HEK293 (cell line): ENCODE measurements around the gene CAMK2D.

ENCODE experiments used
- AEBP2 ChIP-seq: fragments of 450-650 bp; formaldehyde crosslinking; IDR thresholded peaks from 2 replicates; pipeline ENCODE4 v1.5.1; 2016; ENCODE audit warnings: missing biosample characterization, missing genetic modification characterization, borderline replicate concordance
- BCL6B ChIP-seq: fragments of 450-650 bp; formaldehyde crosslinking; IDR thresholded peaks from 2 replicates; pipeline ENCODE4 v1.5.1; 2017; ENCODE audit warnings: missing biosample characterization, missing genetic modification characterization
- KLF1 ChIP-seq: fragments of 450-650 bp; formaldehyde crosslinking; IDR thresholded peaks from 2 replicates; pipeline ENCODE4 v1.5.1; 2016; ENCODE audit warnings: missing biosample characterization, missing genetic modification characterization
- KLF8 ChIP-seq: fragments of 450-650 bp; formaldehyde crosslinking; IDR thresholded peaks from 2 replicates; pipeline ENCODE4 v1.5.1; 2016; ENCODE audit warnings: missing biosample characterization, missing genetic modification characterization
- MZF1 ChIP-seq: fragments of 450-650 bp; formaldehyde crosslinking; IDR thresholded peaks from 2 replicates; pipeline ENCODE4 v1.5.1; 2017; ENCODE audit warnings: missing biosample characterization, missing genetic modification characterization, borderline replicate concordance
- PRDM1 ChIP-seq: fragments of 450-650 bp; formaldehyde crosslinking; IDR thresholded peaks from 2 replicates; pipeline ENCODE4; 2016; ENCODE audit warnings: missing biosample characterization, missing genetic modification characterization
- PRDM2 ChIP-seq: fragments of 450-650 bp; formaldehyde crosslinking; IDR thresholded peaks from 2 replicates; pipeline ENCODE4 v1.5.1; 2016; ENCODE audit warnings: missing biosample characterization, missing genetic modification characterization, borderline replicate concordance
- SP2 ChIP-seq: fragments of 450-650 bp; formaldehyde crosslinking; IDR thresholded peaks from 2 replicates; pipeline ENCODE4 v1.5.1; 2016; ENCODE audit warnings: missing biosample characterization, missing genetic modification characterization
- ZBTB7A ChIP-seq: fragments of 450-650 bp; formaldehyde crosslinking; IDR thresholded peaks from 2 replicates; pipeline ENCODE4 v1.5.1; 2016; ENCODE audit warnings: low read depth, missing biosample characterization, missing genetic modification characterization
- ZNF114 ChIP-seq: fragments of 450-650 bp; formaldehyde crosslinking; IDR thresholded peaks from 2 replicates; pipeline ENCODE4 v1.5.0; 2017; ENCODE audit warnings: missing biosample characterization, missing genetic modification characterization
- ZNF121 ChIP-seq: fragments of 450-650 bp; formaldehyde crosslinking; IDR thresholded peaks from 2 replicates; pipeline ENCODE4 v1.5.1; 2016; ENCODE audit warnings: missing biosample characterization, missing genetic modification characterization
- ZNF23 ChIP-seq: fragments of 450-650 bp; formaldehyde crosslinking; IDR thresholded peaks from 2 replicates; pipeline ENCODE4 v1.5.1; 2016; ENCODE audit warnings: missing biosample characterization, missing genetic modification characterization, borderline replicate concordance
- ZNF623 ChIP-seq: fragments of 450-650 bp; formaldehyde crosslinking; IDR thresholded peaks from 2 replicates; pipeline ENCODE4 v1.5.1; 2016; ENCODE audit warnings: missing biosample characterization, missing genetic modification characterization
- ZNF654 ChIP-seq: fragments of 450-650 bp; formaldehyde crosslinking; IDR thresholded peaks from 2 replicates; pipeline ENCODE4 v1.5.1; 2016; ENCODE audit warnings: low read depth, missing biosample characterization, missing genetic modification characterization
- ZNF704 ChIP-seq: fragments of 450-650 bp; formaldehyde crosslinking; IDR thresholded peaks from 2 replicates; pipeline ENCODE4 v1.5.1; 2016; ENCODE audit warnings: missing biosample characterization, missing genetic modification characterization
- ZSCAN16 ChIP-seq: fragments of 450-650 bp; formaldehyde crosslinking; IDR thresholded peaks from 2 replicates; pipeline ENCODE4 v1.5.1; 2016; ENCODE audit warnings: missing biosample characterization, missing genetic modification characterization
- ZSCAN4 ChIP-seq: fragments of 450-650 bp; formaldehyde crosslinking; IDR thresholded peaks from 2 replicates; pipeline ENCODE4 v1.5.1; 2017; ENCODE audit warnings: missing biosample characterization, missing genetic modification characterization
- ZXDB ChIP-seq: fragments of 450-650 bp; formaldehyde crosslinking; IDR thresholded peaks from 2 replicates; pipeline ENCODE4 v1.5.1; 2016; ENCODE audit warnings: missing biosample characterization, missing genetic modification characterization
- TF ChIP-seq, protein P1 (sequence below): fragments of 450-650 bp; formaldehyde crosslinking; IDR thresholded peaks from 2 replicates; pipeline ENCODE4 v1.5.1; 2016; ENCODE audit warnings: missing biosample characterization, missing genetic modification characterization
- TF ChIP-seq, protein P2 (sequence below): sonication (generic); formaldehyde crosslinking; IDR thresholded peaks from 2 replicates; pipeline ENCODE4 v1.8.1; 2022; ENCODE audit warnings: mild to moderate bottlenecking, moderate library complexity, missing genetic modification reagents
- TF ChIP-seq, protein P3 (sequence below): fragments of 450-650 bp; formaldehyde crosslinking; IDR thresholded peaks from 2 replicates; pipeline ENCODE4 v1.5.1; 2016; ENCODE audit warnings: missing biosample characterization, missing genetic modification characterization

The CAMK2D gene

GRCh38 chr4:113695328-113696169 lies 66.0 kb downstream of the CAMK2D start (continued):
- TF ChIP-seq ZSCAN4 (tag by site-specific recombination) (no peak), ZSCAN16 (tag by site-specific recombination) (no peak), PRDM2 (tag by site-specific recombination) (no peak), ZXDB (tag by site-specific recombination) (peak; percentile 88), PRDM1 (no peak), ZNF23 (tag by site-specific recombination) (no peak), KLF1 (tag by site-specific recombination) (peak; percentile 48; the same call in 1 of the 2 replicates), ZBTB7A (tag by site-specific recombination) (no peak), AEBP2 (tag by site-specific recombination) (no peak), MZF1 (tag by site-specific recombination) (no peak), KLF8 (peak; percentile 39; the same call in 1 of the 2 replicates), ZNF704 (tag by site-specific recombination) (no peak), ZNF623 (peak; percentile 93), ZNF654 (no peak), ZNF114 (tag by site-specific recombination) (no peak), ZNF121 (no peak), SP2 (no peak), BCL6B (tag by site-specific recombination) (no peak)
- TF ChIP-seq, protein P1, sequence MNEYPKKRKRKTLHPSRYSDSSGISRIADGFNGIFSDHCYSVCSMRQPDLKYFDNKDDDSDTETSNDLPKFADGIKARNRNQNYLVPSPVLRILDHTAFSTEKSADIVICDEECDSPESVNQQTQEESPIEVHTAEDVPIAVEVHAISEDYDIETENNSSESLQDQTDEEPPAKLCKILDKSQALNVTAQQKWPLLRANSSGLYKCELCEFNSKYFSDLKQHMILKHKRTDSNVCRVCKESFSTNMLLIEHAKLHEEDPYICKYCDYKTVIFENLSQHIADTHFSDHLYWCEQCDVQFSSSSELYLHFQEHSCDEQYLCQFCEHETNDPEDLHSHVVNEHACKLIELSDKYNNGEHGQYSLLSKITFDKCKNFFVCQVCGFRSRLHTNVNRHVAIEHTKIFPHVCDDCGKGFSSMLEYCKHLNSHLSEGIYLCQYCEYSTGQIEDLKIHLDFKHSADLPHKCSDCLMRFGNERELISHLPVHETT (tag by site-specific recombination) = peak; percentile 44; the same call in 1 of the 2 replicates
- TF ChIP-seq, protein P2, sequence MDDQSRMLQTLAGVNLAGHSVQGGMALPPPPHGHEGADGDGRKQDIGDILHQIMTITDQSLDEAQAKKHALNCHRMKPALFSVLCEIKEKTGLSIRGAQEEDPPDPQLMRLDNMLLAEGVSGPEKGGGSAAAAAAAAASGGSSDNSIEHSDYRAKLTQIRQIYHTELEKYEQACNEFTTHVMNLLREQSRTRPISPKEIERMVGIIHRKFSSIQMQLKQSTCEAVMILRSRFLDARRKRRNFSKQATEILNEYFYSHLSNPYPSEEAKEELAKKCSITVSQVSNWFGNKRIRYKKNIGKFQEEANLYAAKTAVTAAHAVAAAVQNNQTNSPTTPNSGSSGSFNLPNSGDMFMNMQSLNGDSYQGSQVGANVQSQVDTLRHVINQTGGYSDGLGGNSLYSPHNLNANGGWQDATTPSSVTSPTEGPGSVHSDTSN (CRISPR knock-in tag) = no peak
- TF ChIP-seq, protein P3, sequence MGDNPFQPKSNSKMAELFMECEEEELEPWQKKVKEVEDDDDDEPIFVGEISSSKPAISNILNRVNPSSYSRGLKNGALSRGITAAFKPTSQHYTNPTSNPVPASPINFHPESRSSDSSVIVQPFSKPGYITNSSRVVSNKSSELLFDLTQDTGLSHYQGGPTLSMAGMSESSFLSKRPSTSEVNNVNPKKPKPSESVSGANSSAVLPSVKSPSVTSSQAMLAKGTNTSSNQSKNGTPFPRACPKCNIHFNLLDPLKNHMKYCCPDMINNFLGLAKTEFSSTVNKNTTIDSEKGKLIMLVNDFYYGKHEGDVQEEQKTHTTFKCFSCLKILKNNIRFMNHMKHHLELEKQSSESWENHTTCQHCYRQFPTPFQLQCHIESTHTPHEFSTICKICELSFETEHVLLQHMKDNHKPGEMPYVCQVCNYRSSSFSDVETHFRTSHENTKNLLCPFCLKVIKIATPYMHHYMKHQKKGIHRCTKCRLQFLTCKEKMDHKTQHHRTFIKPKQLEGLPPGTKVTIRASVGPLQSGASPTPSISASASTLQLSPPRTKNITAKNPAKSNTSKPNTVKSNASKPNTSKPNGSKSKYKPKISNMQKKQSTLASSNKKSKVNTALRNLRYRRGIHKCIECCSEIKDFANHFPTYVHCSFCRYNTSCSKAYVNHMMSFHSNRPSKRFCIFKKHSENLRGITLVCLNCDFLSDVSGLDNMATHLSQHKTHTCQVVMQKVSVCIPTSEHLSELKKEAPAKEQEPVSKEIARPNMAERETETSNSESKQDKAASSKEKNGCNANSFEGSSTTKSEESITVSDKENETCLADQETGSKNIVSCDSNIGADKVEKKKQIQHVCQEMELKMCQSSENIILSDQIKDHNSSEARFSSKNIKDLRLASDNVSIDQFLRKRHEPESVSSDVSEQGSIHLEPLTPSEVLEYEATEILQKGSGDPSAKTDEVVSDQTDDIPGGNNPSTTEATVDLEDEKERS (tag by site-specific recombination) = no peak
